ES-I3 (cell line): ENCODE data around the gene TOMM40L.
"Not testable (repeated sequence)": the region's sequence is repeated elsewhere in the genome, so short reads cannot be mapped to it uniquely, and the experiment has no call there.

ENCODE experiments used
- H3K36me3 ChIP-seq: 2 replicates; pipeline ENCODE4 v1.6.1; 2013; ENCODE audit warnings: mild to moderate bottlenecking, low read length, control low read depth, moderate library complexity; ENCODE audit not compliant: insufficient read depth
- H3K4me1 ChIP-seq: 2 replicates; pipeline ENCODE4 v1.6.1; 2013; ENCODE audit warnings: mild to moderate bottlenecking, control low read depth, low read length; ENCODE audit not compliant: insufficient read depth
- H3K9ac ChIP-seq: 2 replicates; pipeline ENCODE4 v1.6.1; 2013; ENCODE audit warnings: low read depth, mild to moderate bottlenecking, low read length, moderate library complexity
- H3K9me3 ChIP-seq: 2 replicates; pipeline ENCODE4 v1.6.1; 2013; ENCODE audit warnings: mild to moderate bottlenecking, low read length, moderate library complexity; ENCODE audit not compliant: control insufficient read depth, insufficient read depth

TOMM40L gene

DNA sequence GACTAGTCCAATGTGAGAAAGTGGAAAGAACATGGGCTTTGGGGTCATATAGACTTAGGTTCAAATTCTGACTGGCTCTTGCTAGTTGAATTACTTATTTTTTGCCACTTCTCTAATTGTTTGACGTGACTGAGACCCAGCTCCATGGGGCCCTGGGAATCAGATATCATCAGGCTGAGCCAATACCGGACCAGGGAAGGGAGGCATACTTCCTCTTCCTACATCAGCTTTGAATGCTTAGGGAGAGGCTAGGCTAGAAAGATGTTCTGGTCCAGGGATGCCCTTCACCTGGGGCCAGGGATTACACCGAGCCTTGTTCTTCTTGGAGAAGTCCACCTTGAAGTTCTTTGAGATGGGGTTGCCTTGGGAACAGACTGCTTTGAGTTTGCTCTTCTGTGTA, 15.8 kb downstream of the TOMM40L start:
- Histone ChIP-seq H3K9me3 (no peaks in the 10 kb centered on the region), H3K36me3 (no peaks in the 10 kb centered on the region), H3K9ac (no peak overlapping the region)

DNA sequence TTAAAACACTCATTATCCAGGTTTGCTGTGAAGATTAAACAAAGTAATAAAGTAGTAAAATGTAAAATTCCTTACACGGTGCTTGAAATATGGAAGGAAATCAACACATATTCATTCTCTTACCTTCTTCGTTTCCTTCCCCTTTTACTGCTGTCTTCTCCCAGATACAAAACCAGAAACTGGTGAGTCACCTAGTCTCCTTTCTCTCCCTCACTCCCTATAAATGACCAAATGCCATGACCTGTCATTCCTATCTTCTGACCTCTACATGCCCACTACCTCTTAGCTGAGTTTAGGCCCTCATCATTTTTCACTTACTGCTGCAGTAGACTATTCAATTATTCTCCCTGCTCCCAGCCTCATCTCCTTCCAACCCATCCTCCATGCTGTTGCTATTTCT, 16.5 kb downstream of the TOMM40L start:
- no peaks in the 10 kb centered on the region for H3K4me1 ChIP-seq
- H3K9me3 ChIP-seq = no peaks in the 10 kb centered on the region
- no peaks in the 10 kb centered on the region for H3K36me3 ChIP-seq
- no peak overlapping the region for H3K9ac ChIP-seq

More for the DNA sequence above, 15.8 kb downstream of the TOMM40L start:
- no peaks in the 10 kb centered on the region for H3K4me1 ChIP-seq

DNA sequence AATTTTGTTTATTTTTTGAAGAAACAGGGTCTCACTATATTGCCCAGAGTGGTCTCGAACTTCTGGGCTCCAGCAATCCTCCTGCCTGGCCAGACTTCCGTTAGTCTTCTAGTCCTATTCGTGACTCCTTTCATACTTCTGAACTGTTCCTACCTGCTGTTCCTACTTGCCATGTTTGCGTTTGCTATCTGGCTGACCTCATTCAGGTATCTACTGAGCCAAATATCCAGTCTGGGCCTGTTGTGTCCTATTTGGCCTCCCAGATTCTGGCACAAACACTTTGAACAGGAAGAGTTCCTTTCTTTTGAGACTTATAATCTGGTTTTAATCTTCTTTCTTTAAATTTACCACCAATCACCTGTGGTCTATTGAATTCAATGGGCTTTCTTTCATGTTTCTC, 19.0 kb downstream of the TOMM40L start:
- H3K4me1 ChIP-seq = no peaks in the 10 kb centered on the region

DNA sequence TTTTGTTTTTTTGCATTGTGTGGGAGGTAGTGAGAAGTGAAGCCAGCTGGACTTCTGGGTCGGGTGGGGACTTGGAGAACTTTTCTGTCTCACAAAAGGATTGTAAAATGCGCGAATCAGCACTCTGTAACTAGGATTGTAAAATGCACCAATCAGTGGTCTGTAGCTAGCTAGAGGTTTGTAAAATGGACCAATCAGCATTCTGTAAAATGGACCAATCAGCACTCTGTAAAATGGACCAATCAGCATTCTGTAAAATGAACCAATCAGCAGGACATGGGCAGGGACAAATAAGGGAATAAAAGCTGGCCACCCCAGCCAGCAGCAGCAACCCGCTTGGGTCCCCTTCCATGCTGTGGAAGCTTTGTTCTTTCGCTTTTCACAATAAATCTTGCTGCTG, 24.2 kb downstream of the TOMM40L start:
- H3K9me3 ChIP-seq = not testable (repeated sequence)

More for the DNA sequence above, 19.0 kb downstream of the TOMM40L start:
- H3K9ac ChIP-seq = no peak overlapping the region
- H3K9me3 ChIP-seq = no peaks in the 10 kb centered on the region
- H3K36me3 ChIP-seq = no peaks in the 10 kb centered on the region

DNA sequence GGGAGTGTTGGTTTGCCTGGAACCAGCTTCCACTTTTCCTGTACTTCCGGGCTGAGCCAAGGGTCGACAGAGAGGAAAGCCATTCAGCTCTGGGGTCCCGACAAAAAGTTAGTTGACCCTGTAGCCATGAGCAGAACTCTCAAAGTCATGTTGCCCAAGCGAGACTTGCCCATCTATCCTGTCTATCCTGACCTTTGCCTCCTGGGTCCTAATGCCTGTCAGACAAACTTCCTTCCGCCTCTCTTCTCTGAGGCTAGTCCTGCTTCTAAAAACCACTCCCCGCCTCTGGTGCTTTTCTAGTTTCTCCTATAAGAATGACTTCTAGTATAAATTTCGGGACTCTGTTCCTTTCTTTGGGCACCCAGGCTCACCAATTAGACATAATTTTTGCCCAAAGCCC, 25.0 kb downstream of the TOMM40L start:
- H3K4me1 ChIP-seq = no peaks in the 10 kb centered on the region
- H3K36me3 ChIP-seq = no peaks in the 10 kb centered on the region
- no peaks in the 10 kb centered on the region for H3K9me3 ChIP-seq
- H3K9ac ChIP-seq = no peak overlapping the region

More for the DNA sequence above, 24.2 kb downstream of the TOMM40L start:
- H3K9ac ChIP-seq, H3K36me3 ChIP-seq, H3K4me1 ChIP-seq: not testable (repeated sequence)

DNA sequence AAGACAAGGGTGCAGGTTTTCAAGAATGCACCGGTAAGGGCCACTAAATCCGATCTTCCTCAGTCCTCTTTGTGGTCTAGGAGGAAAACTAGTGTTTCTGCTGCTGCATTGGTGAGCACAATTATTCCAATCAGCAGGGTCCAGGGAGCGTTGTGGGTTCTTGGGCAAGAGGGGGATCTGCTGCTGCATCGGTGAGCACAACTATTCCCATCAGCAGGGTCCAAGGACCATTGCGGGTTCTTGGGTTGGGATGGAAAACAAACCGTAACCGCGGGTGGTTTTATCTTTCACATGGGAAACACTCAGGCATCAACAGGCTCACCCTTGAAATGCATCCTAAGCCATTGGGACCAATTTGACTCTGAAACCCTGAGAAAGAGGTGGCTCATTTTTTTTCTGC, 25.7 kb downstream of the TOMM40L start:
- Histone ChIP-seq H3K4me1 (no peaks in the 10 kb centered on the region), H3K36me3 (no peaks in the 10 kb centered on the region), H3K9ac (no peak overlapping the region), H3K9me3 (no peaks in the 10 kb centered on the region)

DNA sequence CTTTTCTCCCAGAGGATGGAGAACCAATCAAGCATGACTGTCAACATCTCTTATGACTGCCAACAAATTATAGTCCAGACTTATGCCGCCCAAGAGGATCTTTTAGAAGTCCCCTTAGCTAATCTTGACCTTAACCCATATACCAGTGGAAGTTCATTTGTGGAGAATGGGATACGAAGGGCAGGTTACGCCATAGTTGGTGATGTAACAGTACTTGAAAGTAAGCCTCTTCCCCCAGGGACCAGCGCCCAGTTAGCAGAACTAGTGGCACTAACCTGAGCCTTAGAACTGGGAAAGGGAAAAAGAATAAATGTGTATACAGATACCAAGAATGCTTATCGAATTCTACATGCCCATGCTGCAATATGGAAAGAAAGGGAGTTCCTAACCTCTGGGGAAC, 29.4 kb downstream of the TOMM40L start:
- H3K36me3 ChIP-seq, H3K9me3 ChIP-seq, H3K9ac ChIP-seq, H3K4me1 ChIP-seq: not testable (repeated sequence)

DNA sequence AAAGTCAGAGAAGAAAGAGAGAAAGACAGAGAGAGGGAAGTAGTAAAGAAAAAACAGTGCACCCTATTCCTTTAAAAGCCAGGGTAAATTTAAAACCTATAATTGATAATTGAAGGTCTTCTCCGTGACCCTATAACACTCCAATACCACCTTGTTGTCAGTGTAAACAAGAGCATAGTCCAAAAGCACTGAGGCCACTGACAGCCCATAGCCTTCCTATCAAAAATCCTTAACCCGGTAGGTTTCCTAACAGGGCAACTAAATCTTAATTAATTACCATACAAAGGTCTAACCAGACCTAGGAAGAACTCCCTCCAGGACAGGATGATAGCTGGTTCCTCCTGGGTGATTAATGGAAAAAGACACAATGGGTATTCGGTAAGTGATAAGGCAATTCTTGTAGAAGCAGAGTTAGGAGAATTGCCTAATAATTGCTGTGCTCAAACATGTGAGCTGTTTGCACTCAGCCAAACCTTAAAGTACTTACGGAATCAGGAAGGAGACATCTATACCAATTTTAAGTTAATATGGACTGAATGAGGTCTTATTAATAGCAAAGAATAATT, 30.2 kb downstream of the TOMM40L start:
- not testable (repeated sequence) for H3K9me3 ChIP-seq, H3K4me1 ChIP-seq, H3K36me3 ChIP-seq, H3K9ac ChIP-seq

DNA sequence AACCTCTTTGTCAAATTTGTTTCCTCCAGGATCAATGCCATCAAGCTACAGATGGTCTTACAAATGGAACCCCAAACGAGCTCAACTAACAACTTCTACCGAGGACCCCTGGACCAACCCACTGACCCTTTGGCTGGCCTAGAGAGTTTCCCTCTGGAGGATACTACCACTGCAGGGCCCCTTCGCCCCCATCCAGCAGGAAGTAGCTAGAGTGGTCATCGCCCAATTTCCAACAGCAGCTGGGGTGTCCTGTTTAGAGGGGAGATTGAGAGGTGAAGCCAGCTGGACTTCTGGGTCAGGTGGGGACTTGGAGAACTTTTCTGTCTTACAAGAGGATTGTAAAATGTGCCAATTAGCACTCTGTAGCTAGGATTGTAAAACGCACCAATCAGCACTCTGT, 31.2 kb downstream of the TOMM40L start:
- not testable (repeated sequence) for H3K4me1 ChIP-seq, H3K9me3 ChIP-seq, H3K9ac ChIP-seq, H3K36me3 ChIP-seq

DNA sequence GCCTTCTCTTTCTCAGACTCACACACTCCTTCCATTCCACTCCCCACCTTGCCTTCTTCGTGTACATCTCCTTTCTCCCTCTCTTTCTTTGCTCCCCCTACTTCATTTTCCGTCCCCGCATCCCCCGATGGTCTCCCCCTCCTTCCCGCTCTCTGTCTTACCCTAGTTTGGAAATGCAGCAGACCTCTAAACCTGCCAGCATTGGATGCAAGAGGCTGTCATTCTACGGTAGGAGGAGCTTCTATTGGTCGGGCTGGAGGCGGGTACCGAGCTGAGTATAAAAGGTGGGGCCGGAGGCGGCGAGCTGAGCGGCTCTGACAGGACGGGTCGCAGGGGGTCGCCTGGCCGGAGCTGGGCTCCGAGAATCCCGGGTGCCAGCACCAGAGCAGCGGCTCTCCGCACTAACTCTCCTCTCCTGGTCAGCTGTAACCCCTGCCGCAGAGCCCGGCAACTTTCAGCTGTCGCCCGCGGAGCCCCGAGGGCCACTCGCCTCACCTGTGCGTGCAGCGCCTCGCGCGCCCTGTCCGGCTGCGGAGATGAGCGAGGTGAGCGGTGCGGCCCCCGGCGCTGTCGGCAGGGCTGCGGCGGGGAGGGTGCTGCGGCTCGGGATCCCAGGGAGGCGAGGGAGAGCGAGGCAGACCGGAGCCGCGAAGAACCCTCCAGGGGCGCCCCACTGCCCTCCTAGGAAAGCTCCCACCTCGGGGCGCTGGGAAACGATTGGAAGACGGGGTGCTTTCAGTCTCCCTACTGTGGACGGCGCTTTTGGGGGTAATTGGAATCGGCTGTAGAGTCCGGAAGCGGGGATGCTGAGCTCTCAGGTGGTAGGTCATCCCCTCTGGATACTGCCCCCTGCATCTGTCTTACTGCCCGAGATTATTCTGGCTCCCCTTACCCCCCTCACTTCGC, 32.8 kb downstream of the TOMM40L start, which contains the start of gene PCP4L1:
Gene PCP4L1 (plus strand): TSS at position 307 of the 906 bp plus-strand sequence. CDS start 230 bp downstream, at position 537.
- H3K4me1 ChIP-seq = 0 out of 2 replicates have a peak, but pooled peaks cover 5% of the 10 kb centered on the region
- 0 out of 2 replicates have a peak, but pooled peaks cover 2% of the 10 kb centered on the region for H3K9me3 ChIP-seq
- H3K9ac ChIP-seq = peak within 1 kb of the TSS; percentile 58; the same call in 1 of the 2 replicates

DNA sequence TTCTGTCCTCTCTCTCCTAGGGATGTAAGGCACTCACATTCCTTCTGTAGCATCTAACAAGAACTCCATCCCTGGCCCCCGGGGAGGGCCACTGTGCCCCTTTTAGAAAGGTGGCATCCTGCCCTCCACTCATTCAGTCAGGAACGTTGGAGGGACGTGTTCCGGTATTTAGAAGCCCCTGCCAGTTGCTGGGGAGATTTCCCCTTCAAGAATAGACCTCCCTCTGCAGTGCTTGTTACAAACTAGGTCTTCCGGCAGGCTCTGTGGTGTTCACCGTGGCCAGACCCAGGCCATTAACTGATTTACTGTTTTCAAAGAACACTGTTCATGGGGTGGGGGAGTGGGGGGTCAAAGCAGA, 33.5 kb downstream of the TOMM40L start:
- H3K36me3 ChIP-seq = no peaks in the 10 kb centered on the region

More for the DNA sequence above, 32.8 kb downstream of the TOMM40L start, which contains the start of gene PCP4L1:
- H3K36me3 ChIP-seq = no peaks in the 10 kb centered on the region

DNA sequence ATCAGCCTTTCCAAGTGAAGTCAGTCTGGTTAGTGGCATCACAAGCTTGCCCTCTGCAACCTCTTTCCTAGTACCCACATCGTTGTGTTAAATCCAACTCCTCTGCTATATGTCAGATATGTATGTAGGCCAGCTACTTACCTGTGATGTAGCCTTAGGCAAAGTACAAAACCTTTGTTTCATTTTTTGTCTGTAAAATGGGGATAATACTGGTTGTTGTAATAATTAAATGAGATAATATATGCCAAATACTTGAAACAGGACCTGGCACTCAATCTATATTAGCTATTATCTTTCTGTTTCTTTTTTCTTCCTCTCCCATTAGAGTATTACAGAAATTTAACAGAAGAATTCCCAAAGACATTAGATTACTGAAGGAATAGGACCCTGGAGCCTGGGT, 33.9 kb downstream of the TOMM40L start:
- 0 out of 2 replicates have a peak, but pooled peaks cover 2% of the 10 kb centered on the region for H3K9me3 ChIP-seq
- H3K36me3 ChIP-seq = no peaks in the 10 kb centered on the region
- H3K9ac ChIP-seq = no peak overlapping the region
- H3K4me1 ChIP-seq = 0 out of 2 replicates have a peak, but pooled peaks cover 5% of the 10 kb centered on the region

More for the DNA sequence above, 33.5 kb downstream of the TOMM40L start:
- Histone ChIP-seq H3K9me3 (0 out of 2 replicates have a peak, but pooled peaks cover 2% of the 10 kb centered on the region), H3K4me1 (0 out of 2 replicates have a peak, but pooled peaks cover 5% of the 10 kb centered on the region), H3K9ac (peak overlapping the region; percentile 58; the same call in 1 of the 2 replicates)

DNA sequence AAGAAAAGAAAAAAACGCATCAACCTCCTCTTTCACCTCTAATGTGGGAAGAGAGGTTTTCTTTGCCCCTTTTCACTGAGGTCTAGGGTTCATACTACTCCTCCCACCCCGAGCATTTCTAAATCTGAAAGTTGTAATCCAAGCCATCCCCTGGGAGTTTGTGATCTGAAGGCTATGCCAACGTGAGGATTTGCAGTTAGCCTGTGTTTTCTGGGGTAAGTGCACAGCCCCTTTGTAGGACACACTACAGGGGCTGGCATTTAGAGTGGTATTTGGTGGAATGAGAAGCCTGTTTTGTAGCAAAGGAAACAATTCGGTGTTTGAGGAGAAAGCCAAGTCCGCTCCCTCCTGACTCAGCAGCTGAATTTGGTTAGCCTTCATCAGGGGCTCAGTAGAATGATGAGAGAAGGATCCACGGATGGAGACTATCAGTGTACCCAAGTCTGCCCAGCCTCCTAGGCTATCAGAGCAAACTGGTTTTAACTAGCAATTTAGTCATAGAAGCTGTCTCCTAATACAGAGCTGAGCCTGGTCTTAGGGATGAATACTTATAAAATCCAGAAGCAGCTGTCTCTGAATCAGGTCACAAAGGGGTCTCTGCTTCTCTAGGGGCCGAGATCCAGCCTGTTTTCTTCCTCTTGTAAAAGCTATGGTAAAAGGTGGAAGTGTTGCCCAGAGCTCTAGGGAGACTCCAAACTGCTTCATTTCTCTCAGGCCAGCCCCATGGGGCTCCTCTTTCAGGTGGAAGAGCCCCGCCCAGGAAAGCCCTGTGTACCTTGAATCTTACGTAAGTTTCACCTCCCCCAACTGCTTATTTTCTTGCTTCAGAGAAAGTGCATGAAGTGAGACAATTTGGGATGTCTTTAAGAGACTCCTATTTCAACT, 34.8 kb downstream of the TOMM40L start:
- Histone ChIP-seq H3K9me3 (0 out of 2 replicates have a peak, but pooled peaks cover 2% of the 10 kb centered on the region), H3K4me1 (0 out of 2 replicates have a peak, but pooled peaks cover 5% of the 10 kb centered on the region), H3K9ac (no peak overlapping the region), H3K36me3 (no peaks in the 10 kb centered on the region)
